ENCODE measurements around the gene PHOX2B. TPM values are rescaled to one million over a fixed set of nuclear protein-coding genes. Genes with fewer than 3 reads are reported as not detected.

Gene PHOX2B
- total RNA-seq, 2 donors from 2014 or later, result not detected

DNA sequence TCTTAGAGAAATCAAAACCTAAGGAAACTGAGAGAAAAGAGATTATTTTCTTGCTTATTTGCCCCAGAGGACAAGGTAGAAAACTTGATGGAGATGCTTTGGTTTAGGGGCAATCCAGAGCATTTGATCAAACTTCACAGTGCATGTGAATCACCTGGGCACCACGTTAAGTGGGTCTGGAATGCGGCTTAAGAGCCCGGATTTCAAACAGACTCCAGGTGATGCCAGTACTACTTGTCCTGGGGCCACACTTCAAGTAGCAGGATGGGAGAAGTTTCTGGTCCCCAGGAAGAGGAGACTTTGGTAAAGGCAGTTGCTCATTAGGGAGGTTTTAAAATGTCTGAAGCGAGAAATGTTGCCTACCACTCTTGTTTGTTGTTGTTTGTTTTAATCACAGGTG lies 51.8 kb downstream of the PHOX2B start:
- Histone ChIP-seq H3K36me3 (peaks cover 7% of the 10 kb centered on the region), H3K4me1 (no peaks in the 10 kb centered on the region), H3K4me3 (no peak overlapping the region), H3K9me3 (no peaks in the 10 kb centered on the region), H3K27ac (no peak overlapping the region), H3K27me3 (no peaks in the 10 kb centered on the region)
- no peak for TF ChIP-seq CTCF (IDR thresholded peaks at IDR 0.05)
- no peak for DNase-seq (ENCODE audit: low spot score)

DNA sequence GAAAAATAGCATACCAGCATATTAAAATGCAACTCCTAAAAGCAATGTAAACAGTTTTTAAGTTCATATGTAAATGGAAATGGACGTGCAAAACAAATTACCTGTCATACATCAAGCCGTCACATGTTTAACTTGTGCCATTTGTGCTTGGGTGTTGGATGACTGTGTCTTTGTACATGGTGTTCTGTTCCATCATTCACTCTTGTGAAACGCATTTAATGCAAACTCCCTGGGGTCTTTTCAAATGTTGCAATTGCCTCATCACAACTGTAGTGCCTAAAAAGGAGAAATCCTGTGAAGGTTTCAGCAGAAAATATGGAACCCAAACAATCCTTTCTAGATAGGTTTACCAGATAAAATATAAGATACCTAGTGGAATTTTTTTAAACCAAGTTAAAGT lies 52.4 kb downstream of the PHOX2B start:
- H3K36me3 ChIP-seq, result peaks cover 11% of the 10 kb centered on the region

More for the DNA sequence above, 52.4 kb downstream of the PHOX2B start:
- no peaks in the 10 kb centered on the region for H3K27me3 ChIP-seq
- DNase-seq (ENCODE audit: low spot score), result no peak
- TF ChIP-seq CTCF (IDR thresholded peaks at IDR 0.05), result no peak
- no peak overlapping the region for H3K27ac ChIP-seq
- H3K9me3 ChIP-seq, result no peaks in the 10 kb centered on the region
- no peak overlapping the region for H3K4me3 ChIP-seq
- no peaks in the 10 kb centered on the region for H3K4me1 ChIP-seq

Other genes starting within 250 kb of the PHOX2B start
- gene LIMCH1, start 210.6 kb downstream of the PHOX2B start, total RNA-seq, result 100 to 1,000 TPM in 1 of 2 donors, 10 to 100 TPM in 1; 76.1 to 101 TPM
- 10 to 100 TPM; 18.2 to 27.1 TPM for gene TMEM33, start 186.7 kb upstream of the PHOX2B start, total RNA-seq
- not detected for gene DCAF4L1, start 233.0 kb upstream of the PHOX2B start, total RNA-seq
- gene SLC30A9, start 241.8 kb upstream of the PHOX2B start, total RNA-seq, result 10 to 100 TPM; 43.5 to 60.8 TPM

Measured in right atrium auricular region (tissue), 2 donors.